ENCODE results near the gene TRIM72.
"Not testable (repeated sequence)": the region's sequence is repeated elsewhere in the genome, so short reads cannot be mapped to it uniquely, and the experiment has no call there.

The TRIM72 gene

DNA sequence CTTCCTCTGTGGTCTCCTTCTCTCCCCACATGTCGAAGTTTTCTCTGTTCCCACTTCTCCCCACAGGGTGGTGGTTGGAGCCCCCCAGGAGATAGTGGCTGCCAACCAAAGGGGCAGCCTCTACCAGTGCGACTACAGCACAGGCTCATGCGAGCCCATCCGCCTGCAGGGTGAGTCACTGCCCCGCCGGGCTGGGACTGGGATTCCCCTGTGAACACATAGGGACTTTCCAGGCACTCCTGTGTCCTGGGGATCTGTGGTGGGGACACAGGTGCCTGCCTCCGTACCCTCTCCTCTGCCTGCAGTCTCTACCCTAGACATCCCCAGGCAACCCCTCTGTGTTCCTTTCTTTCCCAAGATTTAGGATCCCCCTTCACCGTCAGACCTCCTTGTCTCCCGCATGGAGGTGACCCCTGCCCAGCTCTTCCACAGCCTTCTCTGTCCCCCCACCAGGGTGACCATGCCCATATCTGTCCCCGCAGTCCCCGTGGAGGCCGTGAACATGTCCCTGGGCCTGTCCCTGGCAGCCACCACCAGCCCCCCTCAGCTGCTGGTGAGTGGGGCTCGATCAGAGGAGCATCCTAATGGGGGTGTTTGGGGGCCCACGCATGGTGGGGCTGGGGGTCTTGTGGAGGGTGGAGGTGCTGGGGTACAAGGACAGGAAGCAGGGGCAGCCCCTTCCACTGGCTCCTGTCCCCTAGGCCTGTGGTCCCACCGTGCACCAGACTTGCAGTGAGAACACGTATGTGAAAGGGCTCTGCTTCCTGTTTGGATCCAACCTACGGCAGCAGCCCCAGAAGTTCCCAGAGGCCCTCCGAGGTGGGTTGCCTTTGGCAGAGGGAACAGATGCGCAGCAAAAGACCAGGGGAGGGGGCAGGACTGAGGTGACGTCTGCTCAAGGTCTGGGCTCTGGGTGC lies 51.7 kb downstream of the TRIM72 start:
- peak; percentile 83 for DNase-seq (ENCODE audit: low spot score)
- TF ChIP-seq, protein P1, sequence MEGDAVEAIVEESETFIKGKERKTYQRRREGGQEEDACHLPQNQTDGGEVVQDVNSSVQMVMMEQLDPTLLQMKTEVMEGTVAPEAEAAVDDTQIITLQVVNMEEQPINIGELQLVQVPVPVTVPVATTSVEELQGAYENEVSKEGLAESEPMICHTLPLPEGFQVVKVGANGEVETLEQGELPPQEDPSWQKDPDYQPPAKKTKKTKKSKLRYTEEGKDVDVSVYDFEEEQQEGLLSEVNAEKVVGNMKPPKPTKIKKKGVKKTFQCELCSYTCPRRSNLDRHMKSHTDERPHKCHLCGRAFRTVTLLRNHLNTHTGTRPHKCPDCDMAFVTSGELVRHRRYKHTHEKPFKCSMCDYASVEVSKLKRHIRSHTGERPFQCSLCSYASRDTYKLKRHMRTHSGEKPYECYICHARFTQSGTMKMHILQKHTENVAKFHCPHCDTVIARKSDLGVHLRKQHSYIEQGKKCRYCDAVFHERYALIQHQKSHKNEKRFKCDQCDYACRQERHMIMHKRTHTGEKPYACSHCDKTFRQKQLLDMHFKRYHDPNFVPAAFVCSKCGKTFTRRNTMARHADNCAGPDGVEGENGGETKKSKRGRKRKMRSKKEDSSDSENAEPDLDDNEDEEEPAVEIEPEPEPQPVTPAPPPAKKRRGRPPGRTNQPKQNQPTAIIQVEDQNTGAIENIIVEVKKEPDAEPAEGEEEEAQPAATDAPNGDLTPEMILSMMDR (IDR thresholded peaks at IDR 0.05; ENCODE audit: extremely low read depth, missing control alignments), result no peak

DNA sequence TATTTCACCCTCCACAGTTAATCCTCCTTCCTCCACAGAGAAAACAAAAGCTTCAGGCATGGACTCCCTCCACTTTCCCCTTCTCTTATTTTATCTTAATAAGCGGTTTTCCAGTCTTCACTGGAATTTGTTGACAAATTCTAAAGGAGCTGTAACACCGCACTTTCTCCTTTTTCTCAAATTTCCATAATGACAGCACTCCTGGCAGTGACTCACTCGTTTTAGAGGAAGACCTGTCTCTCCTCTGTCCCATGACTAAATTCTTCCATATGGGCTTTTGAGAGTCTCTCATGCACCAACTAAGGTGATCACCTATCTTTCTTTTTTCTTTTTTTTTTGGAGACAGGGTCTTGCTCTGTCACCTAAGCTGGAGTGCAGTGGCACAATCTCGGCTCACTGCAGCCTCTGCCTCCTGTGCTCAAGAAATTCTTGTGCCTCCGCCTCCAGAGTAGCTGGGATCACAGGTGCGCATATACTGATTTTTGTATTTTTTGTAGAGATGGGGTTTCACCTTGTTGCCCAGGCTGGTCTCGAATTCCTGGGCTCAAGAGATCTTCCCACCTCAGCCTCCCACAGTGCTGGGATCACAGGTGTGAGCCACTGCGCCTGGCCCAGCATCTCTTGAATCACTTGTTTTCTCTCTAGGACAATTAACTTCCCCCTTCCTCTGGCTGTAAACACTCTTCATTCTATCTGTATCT lies 53.6 kb downstream of the TRIM72 start:
- TF ChIP-seq, protein P1 (IDR thresholded peaks at IDR 0.05; ENCODE audit: extremely low read depth, missing control alignments), result no peak
- no peak for DNase-seq (ENCODE audit: low spot score)

DNA sequence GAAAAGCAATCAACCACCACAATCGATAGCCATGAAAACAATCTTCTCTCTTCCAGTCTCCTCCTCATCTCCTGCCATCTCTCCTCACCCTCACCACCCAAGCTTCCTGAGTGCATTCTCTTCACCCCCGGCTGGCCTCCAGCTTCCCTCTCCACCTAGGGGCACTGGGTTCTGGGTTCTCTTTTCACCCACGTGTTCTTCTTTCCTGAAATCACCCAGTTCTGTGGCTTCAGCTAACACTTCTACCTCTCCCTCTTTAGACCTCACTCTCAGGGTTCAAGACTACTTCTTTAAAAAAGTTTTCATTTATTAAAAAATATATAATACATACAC lies 54.1 kb downstream of the TRIM72 start:
- DNase-seq (ENCODE audit: low spot score), result no peak
- TF ChIP-seq, protein P1 (IDR thresholded peaks at IDR 0.05; ENCODE audit: extremely low read depth, missing control alignments), result no peak

DNA sequence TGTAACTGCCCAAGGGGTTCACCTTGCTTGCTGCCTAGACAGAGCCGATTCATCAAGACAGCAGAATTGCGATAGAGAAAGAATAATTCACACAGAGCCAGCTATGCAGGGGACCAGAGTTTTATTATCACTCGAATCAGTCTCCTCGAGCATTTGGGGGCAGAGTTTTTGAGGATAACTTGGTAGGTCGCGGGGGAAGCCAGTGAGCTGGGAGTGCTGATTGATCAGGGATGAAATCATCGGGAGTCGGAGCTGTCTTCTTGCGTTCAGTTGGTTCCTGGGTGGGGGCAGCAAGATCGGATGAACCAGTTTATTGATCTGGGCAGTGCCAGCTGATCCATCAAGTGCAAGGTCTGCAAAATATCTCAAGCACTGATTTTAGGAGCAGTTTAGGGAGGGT lies 55.0 kb downstream of the TRIM72 start:
- DNase-seq (ENCODE audit: low spot score), result no peak
- TF ChIP-seq, protein P1 (IDR thresholded peaks at IDR 0.05; ENCODE audit: extremely low read depth, missing control alignments), result no peak

DNA sequence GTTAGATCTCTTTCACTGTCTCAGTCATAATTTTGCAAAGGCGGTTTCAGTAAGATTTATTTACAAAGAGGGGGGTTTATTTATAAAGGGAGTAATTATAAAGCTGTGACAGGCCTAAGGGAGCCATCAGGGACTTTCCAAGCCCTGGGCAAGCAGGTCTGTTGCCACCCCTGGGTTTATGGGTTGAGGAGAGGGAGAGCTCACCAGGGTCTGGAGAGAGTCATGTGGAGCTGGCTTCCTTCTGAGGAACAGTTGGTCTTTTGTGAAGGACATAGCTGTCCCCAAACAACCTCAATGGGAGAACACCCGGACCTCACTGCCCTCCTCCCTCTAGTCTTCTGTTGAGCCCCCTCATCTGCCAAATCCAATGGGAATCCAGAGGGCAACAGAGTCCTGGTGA lies 55.6 kb downstream of the TRIM72 start:
- no peak for DNase-seq (ENCODE audit: low spot score)
- TF ChIP-seq, protein P1 (IDR thresholded peaks at IDR 0.05; ENCODE audit: extremely low read depth, missing control alignments), result no peak

DNA sequence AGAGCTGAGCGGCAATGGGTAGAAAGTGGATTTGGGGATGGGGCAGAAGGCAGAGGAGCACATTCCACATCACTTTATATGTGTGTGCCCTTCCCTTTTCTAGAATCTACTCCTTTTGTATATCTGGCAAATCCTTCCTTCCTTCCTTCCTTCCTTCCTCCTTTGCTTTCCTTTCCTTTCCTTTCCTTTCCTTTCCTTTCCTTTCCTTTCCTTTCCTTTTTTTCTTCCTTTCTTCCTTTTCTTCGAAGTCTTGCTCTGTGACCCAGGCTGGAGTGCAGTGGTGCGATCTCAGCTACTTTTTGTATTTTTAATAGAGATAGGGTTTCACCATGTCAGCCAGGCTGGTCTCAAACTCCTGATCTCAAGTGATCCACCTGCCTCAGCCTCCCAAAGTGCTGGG lies 56.1 kb downstream of the TRIM72 start:
- DNase-seq (ENCODE audit: low spot score), result not testable (repeated sequence)

DNA sequence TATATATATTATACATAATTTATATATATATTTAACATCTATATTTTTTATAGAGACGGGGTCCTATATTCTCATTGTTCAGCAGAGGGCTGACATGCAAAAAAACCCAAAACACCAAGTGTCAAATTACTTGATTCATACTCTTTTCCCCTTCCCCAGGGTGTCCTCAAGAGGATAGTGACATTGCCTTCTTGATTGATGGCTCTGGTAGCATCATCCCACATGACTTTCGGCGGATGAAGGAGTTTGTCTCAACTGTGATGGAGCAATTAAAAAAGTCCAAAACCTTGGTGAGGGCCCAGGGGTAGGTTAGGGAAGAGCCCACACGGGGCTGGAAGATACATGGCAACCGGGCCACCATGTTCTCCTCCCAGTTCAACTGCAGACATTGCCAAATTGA lies 56.9 kb downstream of the TRIM72 start:
- TF ChIP-seq, protein P1 (IDR thresholded peaks at IDR 0.05; ENCODE audit: extremely low read depth, missing control alignments), result no peak
- DNase-seq (ENCODE audit: low spot score), result no peak
